ENCODE data around the gene ACSL1.
"Not testable (repeated sequence)": the region's sequence is repeated elsewhere in the genome, so short reads cannot be mapped to it uniquely, and the experiment has no call there.

The ACSL1 gene

DNA sequence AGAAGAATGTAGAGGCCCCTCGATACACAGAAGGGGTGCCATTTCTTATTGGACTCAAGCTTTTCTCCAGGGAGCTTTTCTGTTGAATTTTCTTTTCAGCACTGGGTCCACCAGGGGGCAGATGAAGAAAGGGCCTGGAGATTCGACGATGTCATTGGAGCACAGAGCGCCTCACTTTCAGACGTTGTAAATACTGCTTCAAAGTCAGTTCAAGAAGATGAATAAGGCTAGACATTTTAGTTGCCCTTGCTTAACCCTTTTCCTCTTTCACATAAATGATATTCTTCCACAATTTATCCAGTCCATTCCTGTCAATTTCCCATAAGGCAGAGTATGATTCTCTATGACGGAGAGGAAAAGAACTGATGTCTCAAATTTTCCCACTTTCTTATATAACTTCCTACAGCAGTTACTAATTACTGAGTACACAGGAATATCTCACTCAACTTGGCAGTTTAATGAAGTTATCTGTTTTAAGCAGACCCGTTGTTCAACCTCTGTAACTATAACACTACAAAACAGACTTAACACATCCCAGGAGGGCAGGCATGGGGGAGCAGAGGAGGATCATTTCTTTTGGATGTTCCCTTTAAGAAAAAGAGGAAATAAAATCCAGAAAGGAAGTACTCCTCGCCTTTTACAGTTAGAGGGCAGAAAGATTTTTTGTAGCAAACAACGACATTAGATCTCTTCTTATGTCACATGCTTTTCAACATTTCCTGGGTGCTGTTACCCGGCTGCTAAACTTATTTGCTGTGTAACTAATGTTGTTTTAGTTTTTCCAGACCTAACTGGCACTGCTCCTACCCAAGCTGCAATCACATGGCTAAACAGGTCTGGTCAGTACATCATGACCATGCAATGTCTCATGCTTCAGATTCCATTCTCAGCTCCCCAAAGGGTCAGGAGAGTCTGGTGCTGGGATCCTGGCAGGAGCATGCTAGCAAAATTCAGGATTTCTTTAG is 79.7 kb downstream of the ACSL1 start:
- ATAC-seq, result peak; percentile 81
- no peaks in the 10 kb centered on the region for H3K9me3 Mint-ChIP-seq
- peak; percentile 60 to 72 for DNase-seq
- H3K4me1 Mint-ChIP-seq, result peaks cover 11% of the 10 kb centered on the region
- peaks cover 4% of the 10 kb centered on the region for H3K27me3 Mint-ChIP-seq
- peak overlapping the region in 1 of 2 donors; percentile 8 for H3K4me3 Mint-ChIP-seq
- no peak overlapping the region for H3K27ac Mint-ChIP-seq

DNA sequence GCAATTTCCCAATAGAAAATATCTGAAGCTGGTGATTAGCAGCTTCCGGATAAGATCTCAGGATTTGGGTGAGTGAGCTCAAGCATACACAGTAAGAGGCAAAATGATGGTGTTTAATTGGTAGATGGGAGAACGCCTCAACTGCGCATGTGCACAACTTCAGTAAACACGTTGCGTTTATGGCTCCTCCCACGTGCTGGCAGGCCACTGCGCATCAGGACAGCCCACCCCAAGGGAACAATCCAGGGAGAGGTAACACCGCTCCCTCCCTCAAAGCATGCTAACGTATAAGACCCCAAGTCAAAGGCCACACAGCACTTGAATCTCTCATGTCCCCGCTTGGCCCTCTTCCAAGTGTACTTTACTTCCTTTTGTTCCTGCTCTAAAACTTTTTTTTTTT is 81.5 kb downstream of the ACSL1 start:
- ATAC-seq (no peak), DNase-seq (no peak)
- Mint-ChIP-seq H3K9me3 (no peaks in the 10 kb centered on the region), H3K27me3 (no peaks in the 10 kb centered on the region), H3K4me3 (no peak overlapping the region), H3K27ac (no peak overlapping the region), H3K4me1 (peaks cover 20% of the 10 kb centered on the region)

DNA sequence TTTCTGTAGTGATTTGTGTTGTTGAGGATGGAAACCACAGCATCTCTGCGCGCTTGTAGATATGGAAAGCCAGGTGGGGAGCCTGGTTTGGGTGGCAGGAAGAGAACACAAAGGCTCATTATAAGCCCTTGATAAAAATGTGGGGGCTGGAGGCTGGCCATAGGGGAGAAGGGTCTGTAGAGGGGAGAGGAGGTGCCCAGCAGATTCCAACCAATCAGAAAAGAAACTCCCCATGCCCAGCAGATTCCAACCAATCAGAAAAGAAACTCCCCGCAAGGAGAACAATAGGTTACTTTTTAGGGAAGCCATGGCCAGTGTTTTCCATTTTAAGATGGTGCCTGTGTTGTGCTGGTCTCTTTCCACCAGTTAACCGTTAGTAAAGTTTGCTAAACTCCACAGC is 82.1 kb downstream of the ACSL1 start:
- no peaks in the 10 kb centered on the region for H3K27me3 Mint-ChIP-seq
- peak overlapping the region in 1 of 2 donors; percentile 5 for H3K27ac Mint-ChIP-seq
- H3K9me3 Mint-ChIP-seq, result no peaks in the 10 kb centered on the region
- no peak overlapping the region for H3K4me3 Mint-ChIP-seq
- H3K4me1 Mint-ChIP-seq, result peaks cover 22% of the 10 kb centered on the region
- DNase-seq, result no peak
- no peak for ATAC-seq

GRCh38 chr4:184741651-184742050 is 84.1 kb downstream of the ACSL1 start:
- not testable (repeated sequence) for H3K27me3 Mint-ChIP-seq, H3K4me3 Mint-ChIP-seq, H3K27ac Mint-ChIP-seq, H3K9me3 Mint-ChIP-seq, DNase-seq, ATAC-seq
- H3K4me1 Mint-ChIP-seq, result peaks cover 21% of the 10 kb centered on the region

GRCh38 chr4:184740980-184741391 is 84.8 kb downstream of the ACSL1 start:
- ATAC-seq (peak; percentile 57), DNase-seq (no peak)
- H3K4me1 Mint-ChIP-seq, result peaks cover 15% of the 10 kb centered on the region

DNA sequence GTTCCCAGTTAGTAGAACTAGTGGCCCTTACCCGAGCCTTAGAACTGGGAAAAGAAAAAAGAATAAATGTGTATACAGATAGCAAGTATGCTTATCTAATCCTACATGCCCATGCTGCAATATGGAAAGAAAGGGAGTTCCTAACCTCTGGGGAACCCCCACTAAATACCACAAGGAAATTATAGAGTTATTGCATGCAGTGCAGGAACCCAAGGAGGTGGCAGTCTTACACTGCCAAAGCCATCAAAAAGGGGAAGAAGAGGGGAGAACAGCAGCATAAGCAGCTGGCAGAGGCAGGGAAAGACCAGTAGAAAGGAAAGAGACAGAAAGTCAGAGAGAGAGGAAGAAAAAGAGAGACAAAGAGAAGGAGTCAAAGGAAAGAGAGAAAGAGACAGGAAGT is 86.2 kb downstream of the ACSL1 start:
- H3K27me3 Mint-ChIP-seq, H3K9me3 Mint-ChIP-seq: not testable (repeated sequence)
- peak overlapping the region; percentile 34 to 53 for H3K4me3 Mint-ChIP-seq

More at GRCh38 chr4:184740980-184741391, 84.8 kb downstream of the ACSL1 start:
- Mint-ChIP-seq H3K27me3 (no peaks in the 10 kb centered on the region), H3K9me3 (no peaks in the 10 kb centered on the region), H3K4me3 (no peak overlapping the region), H3K27ac (no peak overlapping the region)

GRCh38 chr4:184734758-184735157 is 91.0 kb downstream of the ACSL1 start:
- Mint-ChIP-seq H3K27ac (no peak overlapping the region), H3K4me1 (peaks cover 34% of the 10 kb centered on the region), H3K9me3 (no peaks in the 10 kb centered on the region), H3K4me3 (peak overlapping the region; percentile 92 to 98), H3K27me3 (no peaks in the 10 kb centered on the region)
- no peak for DNase-seq
- ATAC-seq, result no peak

More for the DNA sequence above, 86.2 kb downstream of the ACSL1 start:
- ATAC-seq, DNase-seq: not testable (repeated sequence)
- Mint-ChIP-seq H3K27ac (peak overlapping the region in 1 of 2 donors; percentile 71), H3K4me1 (peaks cover 11% of the 10 kb centered on the region)

- DNase-seq, result peak; percentile 97 to 98
- peak; percentile 93 for ATAC-seq
- Mint-ChIP-seq H3K9me3 (no peaks in the 10 kb centered on the region), H3K4me3 (peak within 1 kb of the TSS; percentile 92 to 98), H3K27me3 (no peaks in the 10 kb centered on the region), H3K27ac (peak within 1 kb of the TSS; percentile 91 to 98), H3K4me1 (peaks cover 27% of the 10 kb centered on the region)
Observed at GRCh38 chr4:184733654-184734524, 91.9 kb downstream of the ACSL1 start, which contains the start of gene CENPU. Gene CENPU, minus strand, starts transcription at chr4:184734096. Its CDS starts 34 bp downstream, at chr4:184734062.

GRCh38 chr4:184732126-184732525 is 93.6 kb downstream of the ACSL1 start:
- peak overlapping the region; percentile 92 to 98 for H3K4me3 Mint-ChIP-seq
- ATAC-seq (no peak), DNase-seq (no peak)
- peak overlapping the region in 1 of 2 donors; percentile 65 for H3K27ac Mint-ChIP-seq
- H3K27me3 Mint-ChIP-seq, result no peaks in the 10 kb centered on the region
- H3K9me3 Mint-ChIP-seq, result no peaks in the 10 kb centered on the region
- peaks cover 27% of the 10 kb centered on the region for H3K4me1 Mint-ChIP-seq

DNA sequence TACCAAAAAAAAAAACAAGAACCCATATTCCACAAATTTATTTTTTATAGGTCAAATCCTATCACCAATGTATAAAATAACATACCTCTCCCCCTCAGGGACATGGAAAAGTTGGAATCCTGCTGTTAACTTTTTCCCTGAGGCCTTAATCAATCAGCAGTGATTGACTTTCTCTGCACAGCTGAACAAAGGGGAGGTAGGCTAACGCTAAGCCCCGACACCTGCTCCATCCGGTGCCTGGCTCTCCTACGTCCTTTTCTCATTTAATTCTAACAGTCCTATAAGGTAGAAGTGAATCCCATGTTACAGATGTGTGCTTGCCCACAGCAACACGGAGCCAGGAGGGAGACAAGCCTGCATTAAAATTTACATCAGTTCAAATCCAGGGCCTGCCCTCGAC is 94.7 kb downstream of the ACSL1 start:
- peaks cover 27% of the 10 kb centered on the region for H3K4me1 Mint-ChIP-seq
- H3K27ac Mint-ChIP-seq, result no peak overlapping the region
- no peak overlapping the region for H3K4me3 Mint-ChIP-seq
- DNase-seq, result no peak
- H3K9me3 Mint-ChIP-seq, result no peaks in the 10 kb centered on the region
- ATAC-seq, result no peak
- H3K27me3 Mint-ChIP-seq, result no peaks in the 10 kb centered on the region

- Mint-ChIP-seq H3K27ac (peak overlapping the region in 1 of 2 donors; percentile 44), H3K4me1 (peaks cover 33% of the 10 kb centered on the region), H3K4me3 (no peak overlapping the region), H3K27me3 (no peaks in the 10 kb centered on the region), H3K9me3 (no peaks in the 10 kb centered on the region)
- DNase-seq (no peak), ATAC-seq (no peak)
Observed at GRCh38 chr4:184729946-184730345, 95.8 kb downstream of the ACSL1 start.

DNA sequence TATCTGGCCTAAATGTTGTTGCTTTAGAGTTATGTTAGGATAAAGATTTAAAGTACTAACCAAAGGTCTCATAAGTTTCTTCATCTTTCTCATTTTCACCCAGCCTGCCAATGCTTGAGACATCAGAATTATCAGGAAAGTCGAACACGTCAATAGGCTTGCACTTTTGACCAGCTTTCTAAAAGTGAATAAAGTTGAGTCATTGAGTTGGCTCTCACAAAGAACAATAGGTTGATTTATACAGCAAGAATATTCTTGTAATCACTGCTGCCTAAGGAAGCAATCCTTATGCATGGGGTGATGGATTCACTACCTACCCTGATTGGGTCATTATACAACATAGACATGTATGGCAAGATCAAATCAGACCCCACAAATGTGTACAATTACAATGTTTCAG is 96.9 kb downstream of the ACSL1 start:
- ATAC-seq (no peak), DNase-seq (no peak)
- no peaks in the 10 kb centered on the region for H3K27me3 Mint-ChIP-seq
- H3K4me1 Mint-ChIP-seq, result peaks cover 33% of the 10 kb centered on the region
- H3K4me3 Mint-ChIP-seq, result no peak overlapping the region
- H3K9me3 Mint-ChIP-seq, result no peaks in the 10 kb centered on the region
- no peak overlapping the region for H3K27ac Mint-ChIP-seq

- ATAC-seq (no peak), DNase-seq (no peak)
- no peaks in the 10 kb centered on the region for H3K27me3 Mint-ChIP-seq
- H3K9me3 Mint-ChIP-seq, result no peaks in the 10 kb centered on the region
- H3K4me1 Mint-ChIP-seq, result peaks cover 22% of the 10 kb centered on the region
- no peak overlapping the region for H3K27ac Mint-ChIP-seq
- H3K4me3 Mint-ChIP-seq, result no peak overlapping the region
Observed at GRCh38 chr4:184727430-184727829, 98.3 kb downstream of the ACSL1 start.

DNA sequence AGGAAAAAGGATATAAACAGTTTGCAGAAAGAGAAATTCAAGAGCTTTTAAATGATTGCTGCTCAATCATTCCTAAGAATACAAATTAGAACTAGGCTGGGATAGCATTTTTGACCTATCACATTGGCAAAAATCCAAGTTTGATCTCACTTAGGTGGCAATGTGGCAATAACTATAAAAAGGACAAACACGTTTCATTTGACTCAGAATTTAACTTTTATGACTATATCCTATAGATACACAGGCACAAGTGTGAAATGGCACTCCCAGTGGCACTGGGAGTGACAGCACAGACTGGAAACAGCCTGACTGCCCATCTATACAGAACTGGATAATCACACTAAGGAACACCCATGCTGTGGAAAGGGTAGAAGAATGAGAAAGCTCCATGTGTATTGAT is 103.0 kb downstream of the ACSL1 start:
- ATAC-seq (peak; percentile 56), DNase-seq (no peak)
- Mint-ChIP-seq H3K27ac (no peak overlapping the region), H3K9me3 (peaks cover 8 to 13% of the 10 kb centered on the region in 2 donors), H3K4me3 (no peak overlapping the region), H3K27me3 (no peaks in the 10 kb centered on the region), H3K4me1 (peaks cover 20% of the 10 kb centered on the region)

DNA sequence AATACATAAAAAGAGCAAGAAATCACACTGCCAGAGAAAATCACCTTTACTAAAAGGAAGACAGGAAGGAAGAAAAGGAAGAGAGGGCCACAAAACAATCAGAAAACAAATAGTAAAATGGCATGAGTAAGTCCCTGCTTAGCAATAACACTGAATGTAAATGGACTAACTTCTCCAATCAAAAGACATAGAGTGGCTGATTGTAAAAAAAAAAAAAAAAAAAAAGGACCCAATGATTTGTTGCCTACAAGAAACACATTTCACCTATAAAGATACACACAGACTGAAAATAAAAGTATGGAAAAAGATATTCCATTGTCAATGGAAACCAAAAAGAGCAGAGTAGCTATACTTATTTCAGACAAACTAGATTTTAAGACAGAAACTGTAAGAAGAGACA is 104.5 kb downstream of the ACSL1 start:
- Mint-ChIP-seq H3K27ac (peak overlapping the region in 1 of 2 donors; percentile 21), H3K9me3 (peaks cover 8 to 13% of the 10 kb centered on the region in 2 donors), H3K27me3 (no peaks in the 10 kb centered on the region), H3K4me3 (no peak overlapping the region), H3K4me1 (peaks cover 20% of the 10 kb centered on the region)
- DNase-seq, result no peak
- ATAC-seq, result no peak
